H9 (cell line): ENCODE data around the gene RABGAP1L. TPM values are rescaled to one million over a fixed set of nuclear protein-coding genes. Genes with fewer than 3 reads are reported as not detected.

Experiments
- DNase-seq: peaks from one replicate; pipeline ENCODE4 v3.0.0-alpha.2; 2017
- H2AFZ ChIP-seq: one replicate; pipeline ENCODE4 v1.6.1; 2013; ENCODE audit warnings: mild to moderate bottlenecking, low read length, control low read depth, moderate library complexity
- H2AK5ac ChIP-seq: 2 replicates; pipeline ENCODE4 v1.6.1; 2013; ENCODE audit warnings: low read length, control low read depth, mixed read lengths; ENCODE audit not compliant: insufficient read length
- H2BK120ac ChIP-seq: one replicate; pipeline ENCODE4 v1.6.1; 2013; ENCODE audit warnings: low read depth, mild to moderate bottlenecking, low read length, control low read depth, inconsistent platforms; ENCODE audit not compliant: poor library complexity, severe bottlenecking
- H2BK12ac ChIP-seq: 2 replicates; pipeline ENCODE4 v1.6.1; 2013; ENCODE audit warnings: low read length, control low read depth, mixed read lengths, low read depth; ENCODE audit not compliant: insufficient read length
- H2BK15ac ChIP-seq: 2 replicates; pipeline ENCODE4 v1.6.1; 2013; ENCODE audit warnings: low read depth, low read length, control low read depth
- H2BK20ac ChIP-seq: one replicate; pipeline ENCODE4 v1.6.1; 2013; ENCODE audit warnings: low read depth, mild to moderate bottlenecking, low read length, control low read depth, inconsistent platforms; ENCODE audit not compliant: poor library complexity, severe bottlenecking
- H2BK5ac ChIP-seq: 2 replicates; pipeline ENCODE4 v1.6.1; 2013; ENCODE audit warnings: low read length, control low read depth, mixed read lengths; ENCODE audit not compliant: insufficient read length
- H3K14ac ChIP-seq: 2 replicates; pipeline ENCODE4 v1.6.1; 2013; ENCODE audit warnings: low read length, control low read depth; ENCODE audit not compliant: insufficient read depth
- H3K18ac ChIP-seq: 2 replicates; pipeline ENCODE4 v1.6.1; 2013; ENCODE audit warnings: low read depth, mild to moderate bottlenecking, mixed read lengths, low read length, control low read depth; ENCODE audit not compliant: insufficient read length
- H3K23ac ChIP-seq: 2 replicates; pipeline ENCODE4 v1.6.1; 2013; ENCODE audit warnings: low read length, control low read depth, mixed read lengths, low read depth; ENCODE audit not compliant: insufficient read length
- H3K23me2 ChIP-seq: 2 replicates; pipeline ENCODE4 v1.6.1; 2013; ENCODE audit warnings: low read depth, mild to moderate bottlenecking, mixed read lengths, low read length, control low read depth; ENCODE audit not compliant: insufficient read length, poor library complexity, severe bottlenecking
- H3K27ac ChIP-seq: 2 replicates; pipeline ENCODE4 v1.5.1; 2013; ENCODE audit warnings: low read length, control low read depth, mixed read lengths, low read depth; ENCODE audit not compliant: insufficient read length
- H3K27me3 ChIP-seq: 2 replicates; pipeline ENCODE4 v1.6.1; 2013; ENCODE audit warnings: low read length, control low read depth, inconsistent platforms; ENCODE audit not compliant: insufficient read depth
- H3K4ac ChIP-seq: 2 replicates; pipeline ENCODE4 v1.6.1; 2013; ENCODE audit warnings: low read depth, mild to moderate bottlenecking, control low read depth, inconsistent platforms, low read length, moderate library complexity
- H3K4me1 ChIP-seq: 2 replicates; pipeline ENCODE4 v1.6.1; 2013; ENCODE audit warnings: low read length, control low read depth, inconsistent platforms; ENCODE audit not compliant: insufficient read depth
- H3K4me2 ChIP-seq: 2 replicates; pipeline ENCODE4 v1.6.1; 2013; ENCODE audit warnings: low read length, control low read depth, mixed read lengths; ENCODE audit not compliant: insufficient read length, insufficient read depth
- H3K56ac ChIP-seq: 2 replicates; pipeline ENCODE4 v1.6.1; 2013; ENCODE audit warnings: low read depth, mild to moderate bottlenecking, mixed read lengths, low read length, control low read depth; ENCODE audit not compliant: insufficient read length
- H3K79me1 ChIP-seq: 2 replicates; pipeline ENCODE4 v1.6.1; 2013; ENCODE audit warnings: low read depth, mild to moderate bottlenecking, moderate library complexity, low read length, control low read depth, inconsistent platforms; ENCODE audit not compliant: insufficient read depth, poor library complexity, severe bottlenecking
- H3K79me2 ChIP-seq: 2 replicates; pipeline ENCODE4 v1.6.1; 2013; ENCODE audit warnings: low read length, control low read depth, inconsistent platforms; ENCODE audit not compliant: insufficient read depth
- H3K9ac ChIP-seq: 2 replicates; pipeline ENCODE4 v1.6.1; 2013; ENCODE audit warnings: low read length, control low read depth, mixed read lengths; ENCODE audit not compliant: insufficient read length; ENCODE audit errors: extremely low read depth
- H3K9me3 ChIP-seq: one replicate; pipeline ENCODE4 v1.6.1; 2013; ENCODE audit warnings: low read depth, low read length, inconsistent platforms; ENCODE audit not compliant: control insufficient read depth
- H3T11ph ChIP-seq: one replicate; pipeline ENCODE4 v1.6.1; 2013; ENCODE audit warnings: mild to moderate bottlenecking, low read length, control low read depth, inconsistent platforms
- H4K20me1 ChIP-seq: one replicate; pipeline ENCODE4 v1.6.1; 2013; ENCODE audit not compliant: control insufficient read depth, insufficient read length, insufficient read depth
- H4K5ac ChIP-seq: 2 replicates; pipeline ENCODE4 v1.6.1; 2013; ENCODE audit warnings: low read depth, mild to moderate bottlenecking, mixed read lengths, low read length, control low read depth; ENCODE audit not compliant: insufficient read length
- H4K8ac ChIP-seq: replicated peaks from 2 replicates; pipeline ENCODE4 v1.6.1; 2013; ENCODE audit warnings: low read length, control low read depth, mixed read lengths, low read depth; ENCODE audit not compliant: insufficient read length
- H4K91ac ChIP-seq: 2 replicates; pipeline ENCODE4 v1.6.1; 2013; ENCODE audit warnings: low read depth, mild to moderate bottlenecking, moderate library complexity, mixed read lengths, low read length, control low read depth; ENCODE audit not compliant: insufficient read length
- H3K27ac Mint-ChIP-seq, 3 experiments: 2 replicates in 2 of 3; 3 replicates in 1 of 3; pipeline ENCODE4 v1.8.0; 2020 to 2021; ENCODE audit warnings: mixed read lengths in 3 of 3, mild to moderate bottlenecking in 1 of 3, moderate library complexity in 1 of 3
- H3K27me3 Mint-ChIP-seq: 2 replicates; pipeline ENCODE4 v1.8.0; 2021; ENCODE audit warnings: low read depth, mild to moderate bottlenecking, moderate library complexity, mixed read lengths
- H3K36me3 Mint-ChIP-seq, 3 experiments: 2 replicates in 2 of 3; 3 replicates in 1 of 3; pipeline ENCODE4 v1.8.0; 2020 to 2021; ENCODE audit warnings: low read depth in 3 of 3, mixed read lengths in 3 of 3; ENCODE audit not compliant: insufficient read depth in 1 of 3
- H3K4me1 Mint-ChIP-seq, 2 experiments: 2 replicates each; pipeline ENCODE4 v1.8.0; 2020; ENCODE audit warnings: mixed read lengths in 2 of 2
- H3K4me3 Mint-ChIP-seq, 2 experiments: 2 replicates in 1 of 2; 3 replicates in 1 of 2; pipeline ENCODE4 v1.8.0; 2020 to 2021; ENCODE audit warnings: mild to moderate bottlenecking in 2 of 2, mixed read lengths in 2 of 2, moderate library complexity in 1 of 2
- H3K9me3 Mint-ChIP-seq, 2 experiments: 2 replicates in 1 of 2; 3 replicates in 1 of 2; pipeline ENCODE4 v1.8.0; 2020; ENCODE audit warnings: mild to moderate bottlenecking in 2 of 2, mixed read lengths in 2 of 2, moderate library complexity in 1 of 2
- CTCF ChIP-seq: fragments of 200-600 bp; sonication (generic); conservative IDR thresholded peaks from 3 replicates; pipeline ENCODE4 v1.8.0; 2021; ENCODE audit warnings: antibody characterized with exemption, mild to moderate bottlenecking
- WGBS: extraction: QIAGEN DNeasy Blood & Tissue Kit; methylation state at CpG from one replicate; pipeline ENCODE4 v1.1.7; 2013; ENCODE audit warnings: missing lambda C conversion rate, low lambda C conversion rate, mixed read lengths; ENCODE audit not compliant: insufficient read length; ENCODE audit errors: extremely low coverage; 5-methylcytosine and 5-hydroxymethylcytosine counted together
- total RNA-seq: library from RNA; stranded (reverse); gene quantifications from 2 replicates; pipeline ENCODE4 v1.2.1, GENCODE V29; 2021

Gene RABGAP1L
- total RNA-seq, 1 experiment from 2014 or later, result 147 TPM

GRCh38 chr1:174700314-174700713 lies 541.0 kb downstream of the RABGAP1L start:
- no peaks in the 10 kb centered on the region for H3K4me1 ChIP-seq
- Mint-ChIP-seq H3K27ac (peak overlapping the region in 2 of 3 experiments; percentile 5 to 10; a peak in 3 of 7 replicates), H3K36me3 (no peaks in the 10 kb centered on the region), H3K9me3 (no peaks in the 10 kb centered on the region), H3K4me1 (peaks cover 11 to 13% of the 10 kb centered on the region in 2 experiments), H3K4me3 (no peak overlapping the region), H3K27me3 (no peaks in the 10 kb centered on the region)
- no peak overlapping the region for H2BK120ac ChIP-seq
- 100% methylated on average over 1 of the region's 3 CpGs for WGBS
- H3K79me1 ChIP-seq, result no peaks in the 10 kb centered on the region
- H3K56ac ChIP-seq, result no peak overlapping the region
- no peak overlapping the region for H2AFZ ChIP-seq
- H2BK5ac ChIP-seq, result no peak overlapping the region
- no peak overlapping the region for H3K14ac ChIP-seq
- no peak overlapping the region for H2AK5ac ChIP-seq
- no peak overlapping the region for H4K5ac ChIP-seq
- no peaks in the 10 kb centered on the region for H3K27me3 ChIP-seq
- no peaks in the 10 kb centered on the region for H3K79me2 ChIP-seq
- no peak for DNase-seq
- H3K18ac ChIP-seq, result no peak overlapping the region
- H3K9ac ChIP-seq, result no peak overlapping the region
- H3K23ac ChIP-seq, result no peak overlapping the region
- H2BK15ac ChIP-seq, result no peak overlapping the region
- no peaks in the 10 kb centered on the region for H3K9me3 ChIP-seq
- H3K27ac ChIP-seq, result no peak overlapping the region
- no peak overlapping the region for H2BK20ac ChIP-seq
- no peak overlapping the region for H2BK12ac ChIP-seq
- no peak overlapping the region for H3K4me2 ChIP-seq
- H4K20me1 ChIP-seq, result no peaks in the 10 kb centered on the region
- H3K4ac ChIP-seq, result no peak overlapping the region
- H3K23me2 ChIP-seq, result no peaks in the 10 kb centered on the region
- no peak for TF ChIP-seq CTCF
- no peak overlapping the region for H3T11ph ChIP-seq
- H4K91ac ChIP-seq, result no peak overlapping the region
- no peak overlapping the region for H4K8ac ChIP-seq
